MM.1S (cell line): Measurements from ENCODE around the gene DOCK4.

Experiments
- DNase-seq: peaks from one replicate; pipeline ENCODE4 v3.0.0-alpha.2; 2015
- H2AFZ ChIP-seq: fragments of 300-600 bp; sonication (generic); 2 replicates; pipeline ENCODE4 v1.6.0; 2016; ENCODE audit warnings: antibody characterized with exemption, low read length
- H3F3A ChIP-seq: fragments of 300-600 bp; sonication (generic); 2 replicates; pipeline ENCODE4 v1.6.1; 2016; ENCODE audit warnings: mild to moderate bottlenecking, antibody characterized with exemption, low read length, moderate library complexity, mixed read lengths; ENCODE audit not compliant: insufficient read depth
- H3K27ac ChIP-seq: fragments of 300-600 bp; sonication (generic); 2 replicates; pipeline ENCODE4 v1.5.1; 2016; ENCODE audit warnings: mild to moderate bottlenecking, low read length
- H3K27me3 ChIP-seq: fragments of 300-600 bp; sonication (generic); replicated peaks from 2 replicates; pipeline ENCODE4 v1.6.0; 2016; ENCODE audit warnings: low read length; ENCODE audit not compliant: insufficient read depth
- H3K36me3 ChIP-seq: fragments of 300-600 bp; sonication (generic); replicated peaks from 2 replicates; pipeline ENCODE4 v1.6.1; 2016; ENCODE audit warnings: mild to moderate bottlenecking, low read length, mixed read lengths; ENCODE audit not compliant: insufficient read depth
- H3K4me1 ChIP-seq: fragments of 300-600 bp; sonication (generic); 2 replicates; pipeline ENCODE4 v1.6.1; 2016; ENCODE audit warnings: low read length, mixed read lengths
- H3K4me2 ChIP-seq: fragments of 300-600 bp; sonication (generic); 2 replicates; pipeline ENCODE4 v1.6.0; 2016; ENCODE audit warnings: low read depth, low read length
- H3K4me3 ChIP-seq: fragments of 300-600 bp; sonication (generic); 2 replicates; pipeline ENCODE4 v1.5.1; 2016; ENCODE audit warnings: low read length, mixed read lengths
- H3K79me2 ChIP-seq: fragments of 300-600 bp; sonication (generic); 2 replicates; pipeline ENCODE4 v1.6.1; 2016; ENCODE audit warnings: mixed run types, low read length, mixed read lengths
- H3K9ac ChIP-seq: fragments of 300-600 bp; sonication (generic); 2 replicates; pipeline ENCODE4 v1.6.1; 2016; ENCODE audit warnings: low read length, mixed read lengths
- H3K9me2 ChIP-seq: fragments of 300-600 bp; sonication (generic); replicated peaks from 2 replicates; pipeline ENCODE4 v1.6.1; 2016; ENCODE audit warnings: mild to moderate bottlenecking, low read length, mixed read lengths; ENCODE audit not compliant: insufficient read depth
- H3K9me3 ChIP-seq: fragments of 300-600 bp; sonication (generic); replicated peaks from 2 replicates; pipeline ENCODE4 v1.6.1; 2016; ENCODE audit warnings: mild to moderate bottlenecking, low read length, mixed read lengths; ENCODE audit not compliant: insufficient read depth
- H4K20me1 ChIP-seq: fragments of 300-600 bp; sonication (generic); 2 replicates; pipeline ENCODE4 v1.6.1; 2016; ENCODE audit warnings: mild to moderate bottlenecking, low read length, moderate library complexity, mixed read lengths; ENCODE audit not compliant: insufficient read depth
- EZH2 ChIP-seq: fragments of 300-600 bp; sonication (generic); optimal IDR thresholded peaks from 2 replicates; pipeline ENCODE3; 2017; ENCODE audit warnings: low read depth, mild to moderate bottlenecking, antibody characterized with exemption, low read length, mixed read lengths
- EZH2phosphoT487 ChIP-seq: fragments of 300-600 bp; sonication (generic); IDR thresholded peaks from 2 replicates; pipeline ENCODE4 v1.6.1; 2018; ENCODE audit warnings: antibody characterized with exemption, low read length
- TF ChIP-seq, protein P1 (sequence below): fragments of 300-600 bp; sonication (generic); IDR thresholded peaks from 2 replicates; pipeline ENCODE4 v1.5.1; 2016; ENCODE audit warnings: antibody characterized with exemption, low read length, mixed read lengths

The DOCK4 gene

DNA sequence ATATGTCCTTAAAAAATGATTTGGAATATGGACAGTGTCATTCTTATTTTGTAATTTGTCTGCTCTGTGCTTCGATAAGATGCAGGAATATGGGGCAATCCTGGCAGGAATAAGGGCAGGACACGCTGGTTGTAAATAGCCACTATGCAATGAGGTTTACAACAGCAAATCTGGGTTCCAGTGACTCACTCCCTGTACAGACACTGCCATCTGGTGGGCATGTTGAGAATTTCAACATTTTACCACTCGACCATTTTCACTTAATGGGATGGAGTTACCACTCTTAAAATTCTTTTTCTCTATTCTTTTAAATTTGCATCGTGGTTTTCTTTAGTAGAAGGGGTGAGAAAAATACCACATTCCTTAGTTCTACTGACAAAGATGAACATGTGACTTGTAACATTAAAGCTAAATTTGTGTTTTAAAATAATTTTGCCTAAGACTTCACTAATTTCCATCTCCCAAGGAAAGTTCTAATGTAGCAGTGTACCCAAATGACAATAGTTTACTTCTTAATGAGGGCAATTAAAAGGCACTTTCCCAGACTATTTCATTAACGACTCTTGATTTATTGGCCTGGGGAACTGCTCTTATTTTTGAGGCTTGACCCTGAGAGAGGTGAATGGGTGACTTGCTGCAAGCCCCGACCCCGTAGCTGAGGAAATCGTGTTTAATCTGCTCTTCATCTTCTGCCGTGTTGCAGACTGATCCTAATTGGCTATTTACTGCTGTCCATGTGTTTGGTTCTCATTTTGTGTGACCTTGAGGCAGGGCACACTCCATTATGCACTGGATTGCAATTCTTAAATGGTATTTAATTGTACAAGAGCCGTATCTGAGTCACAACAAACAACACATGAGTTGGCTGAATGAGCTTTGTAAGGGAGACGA lies 470.3 kb downstream of the DOCK4 start:
- TF ChIP-seq EZH2 (no peak), EZH2phosphoT487 (no peak)
- TF ChIP-seq, protein P1, sequence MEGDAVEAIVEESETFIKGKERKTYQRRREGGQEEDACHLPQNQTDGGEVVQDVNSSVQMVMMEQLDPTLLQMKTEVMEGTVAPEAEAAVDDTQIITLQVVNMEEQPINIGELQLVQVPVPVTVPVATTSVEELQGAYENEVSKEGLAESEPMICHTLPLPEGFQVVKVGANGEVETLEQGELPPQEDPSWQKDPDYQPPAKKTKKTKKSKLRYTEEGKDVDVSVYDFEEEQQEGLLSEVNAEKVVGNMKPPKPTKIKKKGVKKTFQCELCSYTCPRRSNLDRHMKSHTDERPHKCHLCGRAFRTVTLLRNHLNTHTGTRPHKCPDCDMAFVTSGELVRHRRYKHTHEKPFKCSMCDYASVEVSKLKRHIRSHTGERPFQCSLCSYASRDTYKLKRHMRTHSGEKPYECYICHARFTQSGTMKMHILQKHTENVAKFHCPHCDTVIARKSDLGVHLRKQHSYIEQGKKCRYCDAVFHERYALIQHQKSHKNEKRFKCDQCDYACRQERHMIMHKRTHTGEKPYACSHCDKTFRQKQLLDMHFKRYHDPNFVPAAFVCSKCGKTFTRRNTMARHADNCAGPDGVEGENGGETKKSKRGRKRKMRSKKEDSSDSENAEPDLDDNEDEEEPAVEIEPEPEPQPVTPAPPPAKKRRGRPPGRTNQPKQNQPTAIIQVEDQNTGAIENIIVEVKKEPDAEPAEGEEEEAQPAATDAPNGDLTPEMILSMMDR: peak; percentile 94
- Histone ChIP-seq H4K20me1 (no peaks in the 10 kb centered on the region), H3K36me3 (no peaks in the 10 kb centered on the region), H3K9ac (no peak overlapping the region), H3K27ac (no peak overlapping the region), H3K79me2 (no peaks in the 10 kb centered on the region), H3K9me2 (no peaks in the 10 kb centered on the region), H3K9me3 (no peaks in the 10 kb centered on the region), H3F3A (no peaks in the 10 kb centered on the region), H3K4me2 (no peak overlapping the region), H3K4me3 (no peak overlapping the region), H2AFZ (no peak overlapping the region), H3K4me1 (no peaks in the 10 kb centered on the region), H3K27me3 (no peaks in the 10 kb centered on the region)
- DNase-seq: peak; percentile 77

DNA sequence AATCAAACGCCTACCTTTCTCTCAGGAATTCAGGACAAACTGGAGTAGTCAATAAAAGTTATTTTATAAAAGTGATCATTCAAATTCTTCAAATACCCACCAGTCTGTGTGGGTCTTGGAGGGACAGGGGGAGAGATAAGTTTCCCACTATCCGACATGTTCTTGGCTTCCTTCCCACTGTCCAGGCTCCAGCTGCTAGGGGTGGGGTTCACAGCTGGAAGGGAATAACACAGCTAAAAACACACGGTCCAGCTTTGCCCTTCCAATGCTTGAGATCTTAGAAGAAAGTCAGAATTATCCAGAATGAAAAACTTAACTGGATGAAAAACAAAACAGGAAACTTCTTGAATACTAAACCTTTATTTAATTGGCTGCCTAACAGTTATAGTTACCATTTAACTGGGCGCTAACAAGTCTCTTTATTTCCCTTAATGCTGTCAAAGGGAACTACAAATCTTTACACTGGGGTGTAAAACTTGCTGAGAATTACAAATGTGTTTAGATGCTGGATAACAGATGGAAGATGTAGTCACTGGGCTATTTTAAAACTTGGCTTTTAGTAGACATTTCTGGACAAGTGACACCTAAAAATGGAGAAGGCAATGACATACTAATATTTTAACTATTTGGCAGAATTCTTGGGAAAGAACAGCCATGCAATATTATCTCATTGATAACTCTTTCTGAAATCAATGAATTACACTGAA lies 471.1 kb downstream of the DOCK4 start:
- TF ChIP-seq EZH2 (no peak), EZH2phosphoT487 (no peak)
- TF ChIP-seq, protein P1: no peak
- no peaks in the 10 kb centered on the region for H3F3A ChIP-seq
- H3K36me3 ChIP-seq: no peaks in the 10 kb centered on the region
- no peak overlapping the region for H3K4me2 ChIP-seq
- H3K9me2 ChIP-seq: no peaks in the 10 kb centered on the region
- no peaks in the 10 kb centered on the region for H3K27me3 ChIP-seq
- H3K9ac ChIP-seq: no peak overlapping the region
- H3K79me2 ChIP-seq: no peaks in the 10 kb centered on the region
- no peaks in the 10 kb centered on the region for H4K20me1 ChIP-seq
- no peak overlapping the region for H2AFZ ChIP-seq
- H3K4me3 ChIP-seq: no peak overlapping the region
- no peak overlapping the region for H3K27ac ChIP-seq
- H3K9me3 ChIP-seq: no peaks in the 10 kb centered on the region
- no peaks in the 10 kb centered on the region for H3K4me1 ChIP-seq
- no peak for DNase-seq

DNA sequence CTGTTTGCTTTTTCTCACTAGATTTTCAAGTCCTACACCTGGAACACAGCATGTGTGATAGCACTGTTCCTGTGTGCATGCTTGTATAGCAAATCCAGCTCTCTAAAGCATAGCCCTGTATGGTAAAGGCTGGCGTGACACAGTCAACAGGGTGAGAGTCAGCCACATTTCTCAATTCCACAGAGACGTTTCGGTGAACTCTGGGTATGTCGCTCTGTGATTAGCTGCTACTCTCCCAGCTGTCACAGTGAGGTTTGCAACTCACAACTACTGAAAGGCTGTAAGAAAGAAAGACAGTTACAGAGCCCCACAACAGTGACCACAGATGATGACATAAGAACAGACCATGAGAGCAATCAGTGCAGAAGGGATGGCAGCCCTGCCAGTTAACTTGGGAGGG lies 473.3 kb downstream of the DOCK4 start:
- Histone ChIP-seq H3K9me3 (no peaks in the 10 kb centered on the region), H3F3A (no peaks in the 10 kb centered on the region), H3K36me3 (no peaks in the 10 kb centered on the region), H3K4me2 (no peak overlapping the region), H3K79me2 (no peaks in the 10 kb centered on the region), H4K20me1 (no peaks in the 10 kb centered on the region), H3K4me1 (no peaks in the 10 kb centered on the region), H3K9me2 (no peaks in the 10 kb centered on the region), H2AFZ (no peak overlapping the region), H3K9ac (no peak overlapping the region), H3K4me3 (no peak overlapping the region), H3K27ac (no peak overlapping the region), H3K27me3 (no peaks in the 10 kb centered on the region)
- DNase-seq: no peak
- TF ChIP-seq EZH2phosphoT487: no peak
- TF ChIP-seq, protein P1: no peak
